GM12874 (cell line): ENCODE data around the gene MYL4.

Experiments used
- CTCF ChIP-seq: IDR thresholded peaks from 2 replicates; pipeline ENCODE4 v1.5.1; 2011; ENCODE audit warnings: low read depth, mild to moderate bottlenecking, control low read depth, low read length, moderate library complexity; ENCODE audit not compliant: insufficient read depth

The MYL4 gene

DNA sequence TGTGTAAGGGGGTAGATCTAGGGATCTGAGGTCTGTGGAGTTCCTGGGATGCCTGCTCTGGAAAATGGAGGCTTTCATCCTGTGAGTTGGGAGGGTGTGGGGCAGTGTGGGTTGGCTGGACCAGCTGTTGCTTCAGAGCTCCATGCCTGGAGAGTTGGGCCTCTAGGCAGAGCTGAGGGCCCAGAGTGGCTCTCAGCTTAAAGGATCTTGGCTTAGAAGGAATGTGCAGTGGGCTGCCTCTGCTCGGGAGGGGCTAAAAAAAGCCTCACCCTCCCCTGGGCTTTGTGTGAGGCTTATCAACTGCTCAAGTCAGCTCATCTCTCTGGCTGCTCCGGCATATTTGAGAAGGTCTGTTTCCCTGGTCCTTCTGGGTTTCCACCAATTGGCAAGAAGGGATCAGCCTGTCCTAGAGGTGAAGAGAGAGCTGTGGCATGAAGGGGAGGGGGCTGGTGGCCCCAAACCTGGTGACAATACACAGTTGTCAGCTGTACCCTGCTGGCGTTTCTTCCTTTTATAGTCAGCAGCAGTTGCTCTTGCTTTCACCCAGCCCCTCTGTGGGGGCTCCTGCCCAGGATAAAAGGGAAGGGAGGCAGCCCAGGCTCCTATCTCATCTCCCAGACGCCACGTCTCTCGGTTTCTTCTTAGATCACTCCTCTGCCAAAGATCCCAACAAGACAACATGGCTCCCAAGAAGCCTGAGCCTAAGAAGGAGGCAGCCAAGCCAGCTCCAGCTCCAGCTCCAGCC, at the start of gene MYL4:
Gene MYL4, plus strand, starts transcription at position 605 of the 745 bp plus-strand sequence. Its CDS starts 75 bp downstream, at position 680.
- TF ChIP-seq CTCF: no peak

DNA sequence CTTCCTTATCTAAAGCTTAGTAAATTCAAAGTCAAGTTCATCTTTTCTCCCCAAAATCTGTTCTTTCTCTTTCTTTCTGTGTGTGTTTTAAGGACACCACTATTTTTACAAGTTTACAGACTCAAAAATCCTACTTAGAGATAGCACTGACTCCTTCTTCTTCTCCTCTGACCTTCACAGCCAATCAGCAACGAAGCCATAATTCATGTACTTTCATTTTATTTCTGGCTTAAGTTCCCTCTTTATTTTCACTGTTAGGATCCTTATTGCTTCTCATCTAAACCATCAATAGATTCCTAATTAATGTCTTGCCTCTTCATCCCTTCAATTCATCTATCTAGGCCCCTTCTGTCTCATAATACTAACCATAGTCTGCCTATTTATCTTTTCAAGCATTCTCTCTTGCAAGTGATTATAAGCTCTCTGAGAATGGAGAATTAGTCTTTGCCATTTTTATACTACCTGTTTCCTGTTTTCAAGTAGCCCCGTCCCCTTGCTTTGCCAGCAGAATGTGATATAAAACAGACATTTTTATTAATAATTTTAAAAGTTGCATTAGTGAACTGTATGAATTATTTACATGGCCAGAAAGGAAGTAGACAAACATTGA, 47.0 kb upstream of the MYL4 start:
- no peak for TF ChIP-seq CTCF

GRCh38 chr17:47164263-47164662, 44.9 kb upstream of the MYL4 start:
- TF ChIP-seq CTCF: no peak

- no peak for TF ChIP-seq CTCF
Observed at GRCh38 chr17:47165137-47165536, 44.0 kb upstream of the MYL4 start.

- no peak for TF ChIP-seq CTCF
Observed at GRCh38 chr17:47170710-47171109, 38.4 kb upstream of the MYL4 start.

DNA sequence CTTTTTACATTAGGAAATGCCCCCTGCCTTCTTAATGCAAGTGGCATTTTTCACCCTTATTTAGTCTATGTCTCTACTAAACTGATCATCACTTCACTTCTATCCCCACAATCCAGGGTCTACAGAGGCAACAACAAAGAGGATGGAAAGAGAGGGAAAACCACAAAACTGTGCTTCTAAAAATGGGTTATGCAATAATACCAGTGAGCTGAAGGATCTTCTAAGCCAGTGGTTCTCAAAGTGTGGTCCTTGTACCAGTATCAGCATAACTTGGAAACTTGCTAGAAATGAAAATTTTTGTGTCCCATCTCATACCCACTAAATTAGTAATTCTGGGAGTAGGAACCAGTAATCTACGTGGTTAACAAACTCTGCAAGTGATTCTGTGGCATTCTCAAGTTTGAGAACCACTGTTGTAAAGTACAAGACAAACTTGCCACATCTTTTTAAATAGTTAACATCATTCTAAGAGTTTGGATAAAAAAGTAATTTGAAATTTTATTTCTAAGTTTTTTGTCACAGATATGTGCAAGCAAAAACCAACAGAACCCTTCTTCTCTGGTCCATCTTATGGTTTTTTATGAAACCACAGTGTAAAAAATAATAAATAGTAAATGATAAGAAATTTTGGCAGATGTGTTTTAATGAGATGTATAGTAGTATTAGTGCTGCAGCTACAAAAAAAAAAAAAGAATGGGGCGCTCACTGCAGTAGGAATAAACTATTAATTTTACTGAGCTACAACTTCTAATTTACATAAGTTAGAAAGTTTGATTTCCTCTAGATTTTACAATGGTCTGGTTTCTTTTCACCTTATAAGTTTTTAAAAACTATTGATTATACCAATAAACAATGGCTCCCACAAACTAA, 36.2 kb upstream of the MYL4 start:
- TF ChIP-seq CTCF: no peak

DNA sequence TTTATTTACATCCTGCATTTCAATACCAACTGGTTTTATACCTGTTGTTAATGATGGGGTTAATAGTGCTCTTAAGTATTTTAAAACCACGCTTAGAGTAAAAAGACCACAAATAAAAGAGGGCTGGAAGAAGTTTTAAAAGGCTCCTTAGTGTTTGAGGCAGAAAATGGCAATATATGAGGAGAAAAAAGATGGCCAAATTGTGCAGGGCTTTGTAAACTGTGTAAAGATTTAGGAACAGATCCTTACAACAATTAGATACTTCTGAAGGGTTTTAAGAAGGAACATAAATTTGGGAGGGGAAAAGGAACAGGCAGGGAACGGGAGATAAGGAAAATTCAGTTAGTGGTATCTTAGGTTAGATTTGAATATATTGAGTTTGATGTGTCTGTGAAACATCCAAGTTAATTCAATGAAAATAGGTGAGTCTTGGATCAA, 32.7 kb upstream of the MYL4 start:
- TF ChIP-seq CTCF: no peak
